A549 (cell line): ENCODE measurements around the gene KIF13A.

Experiments
- EP300 ChIP-seq, 2 experiments: fragments of >200 bp; sonication (Bioruptor Twin); formaldehyde crosslinking; IDR thresholded peaks; 2 replicates in 1 of 2; 3 replicates in 1 of 2; pipeline ENCODE4 v1.6.1; 2016 to 2017
- HOXA7 ChIP-seq: fragments of 250-450 bp; sonication (Bioruptor Pico); IDR thresholded peaks from 2 replicates; pipeline ENCODE4 v1.5.0; 2020; ENCODE audit warnings: mild to moderate bottlenecking, moderate library complexity
- TF ChIP-seq, protein P1 (sequence below): fragments of >200 bp; sonication (Bioruptor Twin); formaldehyde crosslinking; IDR thresholded peaks from 3 replicates; pipeline ENCODE4 v1.5.1; 2016
- TF ChIP-seq, protein P2 (sequence below): IDR thresholded peaks from 2 replicates; pipeline ENCODE4 v1.6.1; 2012

DNA sequence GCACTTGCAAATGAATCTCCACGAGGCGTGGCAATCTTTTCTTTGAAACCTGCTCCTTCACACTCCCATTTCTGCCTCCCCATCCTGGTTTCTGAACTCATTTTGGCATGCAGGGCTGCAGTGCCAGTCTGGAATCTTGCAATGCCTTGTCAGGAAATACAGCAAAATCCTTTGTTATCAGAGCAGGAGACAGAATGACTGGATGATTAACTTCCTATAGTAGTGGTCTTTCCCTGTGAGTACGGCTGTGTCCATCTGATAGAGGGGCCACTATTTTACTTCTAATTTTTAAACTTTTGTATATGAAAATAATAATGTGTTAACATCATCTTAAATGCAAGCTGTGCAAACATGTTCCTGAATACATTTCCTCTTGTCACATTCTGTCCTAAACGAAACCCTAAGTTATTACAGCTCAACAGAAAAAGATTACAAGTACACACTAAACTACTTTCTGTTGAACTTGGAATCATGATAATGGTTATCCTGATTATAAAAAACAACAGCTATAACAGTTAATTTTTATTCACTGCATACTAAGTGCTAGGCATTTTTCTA lies 140.2 kb downstream of the KIF13A start:
- TF ChIP-seq, protein P1, sequence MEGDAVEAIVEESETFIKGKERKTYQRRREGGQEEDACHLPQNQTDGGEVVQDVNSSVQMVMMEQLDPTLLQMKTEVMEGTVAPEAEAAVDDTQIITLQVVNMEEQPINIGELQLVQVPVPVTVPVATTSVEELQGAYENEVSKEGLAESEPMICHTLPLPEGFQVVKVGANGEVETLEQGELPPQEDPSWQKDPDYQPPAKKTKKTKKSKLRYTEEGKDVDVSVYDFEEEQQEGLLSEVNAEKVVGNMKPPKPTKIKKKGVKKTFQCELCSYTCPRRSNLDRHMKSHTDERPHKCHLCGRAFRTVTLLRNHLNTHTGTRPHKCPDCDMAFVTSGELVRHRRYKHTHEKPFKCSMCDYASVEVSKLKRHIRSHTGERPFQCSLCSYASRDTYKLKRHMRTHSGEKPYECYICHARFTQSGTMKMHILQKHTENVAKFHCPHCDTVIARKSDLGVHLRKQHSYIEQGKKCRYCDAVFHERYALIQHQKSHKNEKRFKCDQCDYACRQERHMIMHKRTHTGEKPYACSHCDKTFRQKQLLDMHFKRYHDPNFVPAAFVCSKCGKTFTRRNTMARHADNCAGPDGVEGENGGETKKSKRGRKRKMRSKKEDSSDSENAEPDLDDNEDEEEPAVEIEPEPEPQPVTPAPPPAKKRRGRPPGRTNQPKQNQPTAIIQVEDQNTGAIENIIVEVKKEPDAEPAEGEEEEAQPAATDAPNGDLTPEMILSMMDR, result no peak
- TF ChIP-seq HOXA7 (CRISPR knock-in tag), result no peak
- TF ChIP-seq, protein P2, sequence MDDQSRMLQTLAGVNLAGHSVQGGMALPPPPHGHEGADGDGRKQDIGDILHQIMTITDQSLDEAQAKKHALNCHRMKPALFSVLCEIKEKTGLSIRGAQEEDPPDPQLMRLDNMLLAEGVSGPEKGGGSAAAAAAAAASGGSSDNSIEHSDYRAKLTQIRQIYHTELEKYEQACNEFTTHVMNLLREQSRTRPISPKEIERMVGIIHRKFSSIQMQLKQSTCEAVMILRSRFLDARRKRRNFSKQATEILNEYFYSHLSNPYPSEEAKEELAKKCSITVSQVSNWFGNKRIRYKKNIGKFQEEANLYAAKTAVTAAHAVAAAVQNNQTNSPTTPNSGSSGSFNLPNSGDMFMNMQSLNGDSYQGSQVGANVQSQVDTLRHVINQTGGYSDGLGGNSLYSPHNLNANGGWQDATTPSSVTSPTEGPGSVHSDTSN, result no peak
- TF ChIP-seq EP300 (IDR thresholded peaks at IDR 0.05), result no peak
